ENCODE measurements around the gene SORCS3. TPM values are rescaled to one million over a fixed set of nuclear protein-coding genes. Genes with fewer than 3 reads are reported as not detected.

The SORCS3 gene
- total and polyA plus RNA-seq, 4 donors, result 0.93 TPM; not detected in 3

- no peak overlapping the region for H3K4me3 ChIP-seq (ENCODE audit: low read depth in 1 of 3, low read length in 3 of 3)
- no peaks in the 10 kb centered on the region for H3K9me3 ChIP-seq (ENCODE audit: control insufficient read depth in 4 of 4, low read length in 3 of 4)
- no peaks in the 10 kb centered on the region for H3K36me3 ChIP-seq (ENCODE audit: control insufficient read depth in 4 of 4, insufficient read depth in 3 of 4, low read depth in 1 of 4, low read length in 3 of 4)
- TF ChIP-seq ATF3 (IDR thresholded peaks at IDR 0.05) (no peak), MAX (IDR thresholded peaks at IDR 0.05) (no peak), GABPA (IDR thresholded peaks at IDR 0.05 in 1 of 2, conservative IDR thresholded peaks at IDR 0.05 in 1 of 2) (no peak), ZBTB33 (IDR thresholded peaks at IDR 0.05) (no peak), REST (IDR thresholded peaks at IDR 0.05) (no peak), NR2F2 (IDR thresholded peaks at IDR 0.05) (no peak), RAD21 (IDR thresholded peaks at IDR 0.05) (no peak), FOXA2 (IDR thresholded peaks at IDR 0.05) (no peak), JUND (IDR thresholded peaks at IDR 0.05) (no peak), TAF1 (conservative IDR thresholded peaks at IDR 0.05) (no peak), CTCF (IDR thresholded peaks at IDR 0.05; ENCODE audit: low read depth, low read length, missing input control) (no peak)
- H3K4me1 ChIP-seq (ENCODE audit: control insufficient read depth in 4 of 4, insufficient read depth in 4 of 4, low read length in 3 of 4), result no peaks in the 10 kb centered on the region
- H3K27ac ChIP-seq (ENCODE audit: low read depth in 1 of 2, low read length in 2 of 2), result no peak overlapping the region
- H3K9ac ChIP-seq (ENCODE audit: low read depth in 1 of 2, low read length in 2 of 2), result no peak overlapping the region
- DNase-seq (ENCODE audit: low spot score), result no peak
- H3K27me3 ChIP-seq (ENCODE audit: control insufficient read depth in 4 of 4, insufficient read depth in 4 of 4, low read length in 3 of 4), result no peaks in the 10 kb centered on the region
Observed at GRCh38 chr10:105181626-105182025, 540.5 kb downstream of the SORCS3 start.

GRCh38 chr10:105183536-105183935 is 542.4 kb downstream of the SORCS3 start:
- DNase-seq (ENCODE audit: low spot score), result no peak
- no peak overlapping the region for H3K4me3 ChIP-seq (ENCODE audit: low read depth in 1 of 3, low read length in 3 of 3)
- H3K36me3 ChIP-seq (ENCODE audit: control insufficient read depth in 4 of 4, insufficient read depth in 3 of 4, low read depth in 1 of 4, low read length in 3 of 4), result no peaks in the 10 kb centered on the region
- no peak overlapping the region for H3K27ac ChIP-seq (ENCODE audit: low read depth in 1 of 2, low read length in 2 of 2)
- no peaks in the 10 kb centered on the region for H3K9me3 ChIP-seq (ENCODE audit: control insufficient read depth in 4 of 4, low read length in 3 of 4)
- 91% methylated on average over 4 of the region's 4 CpGs for WGBS
- H3K4me1 ChIP-seq (ENCODE audit: control insufficient read depth in 4 of 4, insufficient read depth in 4 of 4, low read length in 3 of 4), result no peaks in the 10 kb centered on the region
- H3K27me3 ChIP-seq (ENCODE audit: control insufficient read depth in 4 of 4, insufficient read depth in 4 of 4, low read length in 3 of 4), result no peaks in the 10 kb centered on the region
- H3K9ac ChIP-seq (ENCODE audit: low read depth in 1 of 2, low read length in 2 of 2), result no peak overlapping the region
- TF ChIP-seq RAD21 (IDR thresholded peaks at IDR 0.05), result no peak
